Stimulated activated CD8-positive, alpha-beta memory T cell treated with anti-CD3 and anti-CD28 coated beads, Interleukin-15, amount 100 ng/mL, for 48 hours (primary cell): ENCODE measurements around the gene LRCH3.
"Not testable (repeated sequence)": the region's sequence is repeated elsewhere in the genome, so short reads cannot be mapped to it uniquely, and the experiment has no call there.

ENCODE experiments used
- DNase-seq, 2 donors: peaks; one replicate each; pipeline ENCODE4 v3.0.0-alpha.2; 2020; ENCODE audit warnings: low read depth in 2 of 2

Gene LRCH3

GRCh38 chr3:197921429-197922275, 130.6 kb downstream of the LRCH3 start:
- DNase-seq = not testable (repeated sequence)

DNA sequence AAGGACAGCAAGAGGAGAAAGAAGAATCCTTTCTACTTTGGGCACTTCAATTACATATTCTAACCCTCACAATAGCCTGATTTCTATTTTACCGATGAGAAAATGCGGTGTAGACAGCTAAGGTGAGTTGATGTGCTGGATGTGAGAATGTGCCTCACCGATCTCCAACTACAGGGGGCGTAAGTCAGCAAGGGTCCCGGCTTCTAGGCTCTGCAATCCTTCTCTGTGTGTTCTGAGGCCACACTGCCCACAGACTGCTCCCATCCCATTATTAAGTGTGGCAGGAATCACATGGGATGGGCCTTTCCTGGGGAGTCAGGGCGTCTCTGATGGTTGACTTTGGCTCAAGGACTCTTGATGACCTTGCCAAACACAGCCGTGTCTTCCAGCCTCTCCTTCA, 135.4 kb downstream of the LRCH3 start:
- DNase-seq = no peak

- DNase-seq = not testable (repeated sequence)
Measured at GRCh38 chr3:197927578-197927977, 136.5 kb downstream of the LRCH3 start.

DNA sequence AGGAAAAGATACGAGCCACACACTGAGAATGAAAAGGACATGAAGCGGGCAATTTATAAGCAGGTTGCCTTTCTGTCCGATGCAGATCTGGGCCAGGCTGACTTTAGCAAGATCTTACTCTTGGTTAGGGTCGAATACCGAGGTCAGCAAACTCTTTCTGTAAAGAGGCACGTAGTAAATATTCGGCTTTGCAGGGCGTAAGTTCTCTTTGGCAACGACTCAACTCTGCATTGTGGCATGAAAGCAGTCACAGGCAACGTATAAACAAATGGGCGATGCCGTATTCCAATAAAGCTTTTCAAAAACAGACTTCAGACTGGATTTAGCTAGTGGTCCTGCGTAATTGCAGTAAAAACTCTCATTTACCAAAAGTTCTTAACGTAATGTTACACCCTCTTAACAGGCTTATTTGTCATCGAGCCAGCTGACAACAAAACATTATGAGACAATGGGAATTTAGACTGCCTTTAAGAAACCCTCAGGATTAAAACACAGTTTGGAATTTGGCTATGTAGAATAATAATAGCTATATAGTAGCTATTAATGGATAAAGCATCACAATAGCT, 145.8 kb downstream of the LRCH3 start:
- DNase-seq = no peak
